Endothelial cell of umbilical vein (primary cell): ENCODE results near the gene GDPGP1. TPM values are rescaled to one million over a fixed set of nuclear protein-coding genes. Genes with fewer than 3 reads are reported as not detected.

Experiments
- BruUV-seq: library from RNA; stranded (reverse); fragments of 400-500 nt; replicated peaks from 2 replicates; lab custom pipeline; 2021; lab: Mats Ljungman, UMichigan
- CTCF ChIA-PET: fragments of 300-600, 350-600 bp; sonication (Branson Sonifier 250); formaldehyde crosslinking; loops from one replicate; lab custom pipeline; 2021; ENCODE audit warnings: antibody characterized with exemption, inconsistent platforms; lab: Charles Lee
- POLR2A ChIA-PET: fragments of 300-600, 350-600 bp; sonication (Branson Sonifier 250); formaldehyde crosslinking; loops from one replicate; lab custom pipeline; 2021; ENCODE audit warnings: antibody characterized with exemption, inconsistent platforms; lab: Charles Lee
- DNase-seq: peaks from one replicate; pipeline ENCODE4 v3.0.0-alpha.2; 2011; ENCODE audit warnings: low read depth, low spot score
- FAIRE-seq: peaks from 2 replicates; lab custom pipeline; 2011; peaks lifted over from hg19 to GRCh38; lab: Jason Lieb, UNC
- H2AFZ ChIP-seq: 2 replicates; pipeline ENCODE4 v1.6.0; 2012; ENCODE audit warnings: low read depth, low read length, control low read depth, inconsistent platforms
- H3K27ac ChIP-seq: 2 replicates; pipeline ENCODE4 v1.5.1; 2011; ENCODE audit warnings: low read depth, mild to moderate bottlenecking, control low read depth, low read length, moderate library complexity; ENCODE audit not compliant: insufficient read depth
- H3K27me3 ChIP-seq, 2 experiments: 2 replicates each; pipeline versions ENCODE4 v1.6.0 to v1.6.1; 2011; ENCODE audit warnings: low read length in 2 of 2, mixed read lengths in 1 of 2; ENCODE audit not compliant: control insufficient read depth in 2 of 2, insufficient read depth in 2 of 2
- H3K36me3 ChIP-seq, 2 experiments: 2 replicates in 1 of 2; 3 replicates in 1 of 2; pipeline ENCODE4 v1.5.1; 2011; ENCODE audit warnings: low read length in 2 of 2, mild to moderate bottlenecking in 1 of 2, moderate library complexity in 1 of 2; ENCODE audit not compliant: control insufficient read depth in 2 of 2, insufficient read depth in 2 of 2; ENCODE audit errors: extremely low read depth in 1 of 2
- H3K4me1 ChIP-seq: 3 replicates; pipeline ENCODE4 v1.5.1; 2011; ENCODE audit warnings: mild to moderate bottlenecking, low read length; ENCODE audit not compliant: control insufficient read depth, insufficient read depth; ENCODE audit errors: extremely low read depth
- H3K4me2 ChIP-seq: 2 replicates; pipeline ENCODE4 v1.6.1; 2011; ENCODE audit warnings: low read length, control low read depth, mixed read lengths; ENCODE audit not compliant: insufficient read depth
- H3K4me3 ChIP-seq, 3 experiments: fragments of 200-600 bp in 1 of 3; sonication (generic), shearing (Covaris generic) in 1 of 3; replicated peaks in 1 of 3; 2 replicates each; pipeline ENCODE4 v1.5.1; 2011 to 2016; ENCODE audit warnings: control low read depth in 3 of 3, low read length in 3 of 3, mild to moderate bottlenecking in 2 of 3, inconsistent platforms in 1 of 3, low read depth in 1 of 3, moderate library complexity in 1 of 3; ENCODE audit not compliant: insufficient read depth in 1 of 3
- H3K79me2 ChIP-seq: 2 replicates; pipeline ENCODE4 v1.6.0; 2012; ENCODE audit warnings: low read length, inconsistent platforms; ENCODE audit not compliant: control insufficient read depth, insufficient read depth
- H3K9ac ChIP-seq: replicated peaks from 2 replicates; pipeline ENCODE3; 2011; ENCODE audit warnings: low read length, control low read depth; ENCODE audit not compliant: insufficient read depth; ENCODE audit errors: extremely low read depth
- H3K9me1 ChIP-seq: replicated peaks from 3 replicates; pipeline ENCODE4 v1.6.0; 2011; ENCODE audit warnings: mild to moderate bottlenecking, low read length; ENCODE audit not compliant: control insufficient read depth, insufficient read depth; ENCODE audit errors: extremely low read depth
- H3K9me3 ChIP-seq: replicated peaks from 2 replicates; pipeline ENCODE4 v1.5.1; 2012; ENCODE audit warnings: low read length, inconsistent platforms; ENCODE audit not compliant: control insufficient read depth, insufficient read depth
- H4K20me1 ChIP-seq: replicated peaks from 2 replicates; pipeline ENCODE3; 2011; ENCODE audit warnings: mild to moderate bottlenecking, low read length; ENCODE audit not compliant: control insufficient read depth, insufficient read depth; ENCODE audit errors: extremely low read depth
- CTCF ChIP-seq, 2 donors: IDR thresholded peaks; 1 replicate in 1 of 2; 2 replicates in 1 of 2; pipeline ENCODE4 v1.5.1; 2011; ENCODE audit warnings: low read length in 2 of 2, mild to moderate bottlenecking in 2 of 2, moderate library complexity in 2 of 2, control low read depth in 1 of 2, inconsistent platforms in 1 of 2, low read depth in 1 of 2; ENCODE audit not compliant: insufficient read depth in 1 of 2; ENCODE audit errors: extremely low read depth in 1 of 2
- EZH2 ChIP-seq: IDR thresholded peaks from 2 replicates; pipeline ENCODE4 v1.6.1; 2012; ENCODE audit warnings: borderline replicate concordance, low read depth, mild to moderate bottlenecking, moderate library complexity, low read length, inconsistent platforms; ENCODE audit not compliant: severe bottlenecking
- FOS ChIP-seq: IDR thresholded peaks from 2 replicates; pipeline ENCODE4 v1.6.1; 2011; ENCODE audit warnings: mild to moderate bottlenecking, low read length, moderate library complexity, borderline replicate concordance; ENCODE audit not compliant: insufficient read depth
- GATA2 ChIP-seq: IDR thresholded peaks from 2 replicates; pipeline ENCODE4 v1.7.0; 2011; ENCODE audit warnings: low read depth, mild to moderate bottlenecking, moderate library complexity, mixed read lengths, low read length; ENCODE audit not compliant: insufficient read length, insufficient read depth
- JUN ChIP-seq: IDR thresholded peaks from 2 replicates; pipeline ENCODE4 v1.6.1; 2011; ENCODE audit warnings: borderline replicate concordance, low read depth; ENCODE audit not compliant: insufficient read length, insufficient read depth
- POLR2A ChIP-seq: IDR thresholded peaks from 2 replicates; pipeline ENCODE4 v1.6.1; 2012; ENCODE audit warnings: low read depth, mild to moderate bottlenecking, control low read depth, low read length
- POLR2AphosphoS5 ChIP-seq: IDR thresholded peaks from 2 replicates; pipeline ENCODE4 v1.6.1; 2012; ENCODE audit warnings: low read depth, mild to moderate bottlenecking, control low read depth, low read length, moderate library complexity; ENCODE audit not compliant: insufficient read depth
- dilution Hi-C: fragments of 300-500 bp; cut with MboI; formaldehyde crosslinking; loops from one replicate; pipeline ENCODE4 v1.15.0; 2019; ENCODE audit warnings: low sequenced_read_pairs; ENCODE audit not compliant: extremely low pct_ligation_motif_present
- intact Hi-C: fragments of 100-400 bp; cut with micrococcal nuclease; formaldehyde crosslinking; loops from one replicate; pipeline ENCODE4 v1.10.0; 2022
- polyA plus RNA-seq, 4 experiments: library from polyadenylated mRNA; depleted of rRNA in 3 of 4; stranded (reverse) in 3 of 4; unstranded in 1 of 4; fragments of >200 nt; gene quantifications; 2 replicates each; pipeline versions ENCODE4 v1.2.1 to v1.2.3, GENCODE V29; 2011 to 2012; ENCODE audit warnings: missing spikeins in 1 of 4
- total RNA-seq: library from RNA; stranded (reverse); gene quantifications from 2 replicates; pipeline ENCODE4 v1.2.3, GENCODE V29; 2021
- TF ChIP-seq, protein P1 (sequence below): IDR thresholded peaks from 2 replicates; pipeline ENCODE4 v1.6.1; 2011; ENCODE audit not compliant: insufficient read depth, insufficient read length

GDPGP1 gene
- total and polyA plus RNA-seq, 2 donors (not counting 3 experiments of a cell fraction or from before 2014, with no cell fraction given) = 4.8 to 7.2 TPM

GRCh38 chr15:90268415-90268814 lies 34.4 kb downstream of the GDPGP1 start:
- Histone ChIP-seq H3K36me3 (peaks cover 18 to 21% of the 10 kb centered on the region in 2 experiments), H2AFZ (no peak overlapping the region), H3K4me2 (peak overlapping the region; percentile 98), H3K9me1 (no peaks in the 10 kb centered on the region), H3K27me3 (no peaks in the 10 kb centered on the region), H3K9me3 (no peaks in the 10 kb centered on the region), H3K4me1 (peaks cover 41% of the 10 kb centered on the region), H3K9ac (no peak overlapping the region), H3K79me2 (peaks cover 67% of the 10 kb centered on the region), H3K27ac (no peak overlapping the region), H4K20me1 (no peaks in the 10 kb centered on the region), H3K4me3 (peak overlapping the region in 1 of 3 experiments; percentile 19)
- BruUV-seq = no TSS peak
- POLR2A ChIA-PET = no interaction called here
- dilution Hi-C loops (no loop called here), intact Hi-C loops (no loop called here)
- CTCF ChIA-PET = interaction anchor here (0.8 to 1.9 kb wide), 8 partner anchors 18 to 54 kb away, joined by 3 to 8 read pairs (median 5); partner anchors contain the start of genes CIB1, GDPGP1 and TTLL13
- DNase-seq (peak; percentile 27), FAIRE-seq (no peak)
- TF ChIP-seq CTCF (IDR thresholded peaks at IDR 0.05; ENCODE audit: extremely low read depth in 1 of 2, insufficient read depth in 1 of 2, low read depth in 1 of 2, low read length in 2 of 2) = no peak
- TF ChIP-seq POLR2AphosphoS5 = no peak
- TF ChIP-seq FOS = no peak
- no peak for TF ChIP-seq POLR2A
- TF ChIP-seq, protein P1, sequence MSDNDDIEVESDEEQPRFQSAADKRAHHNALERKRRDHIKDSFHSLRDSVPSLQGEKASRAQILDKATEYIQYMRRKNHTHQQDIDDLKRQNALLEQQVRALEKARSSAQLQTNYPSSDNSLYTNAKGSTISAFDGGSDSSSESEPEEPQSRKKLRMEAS = no peak
- no peak for TF ChIP-seq GATA2
- TF ChIP-seq EZH2 = no peak
- no peak for TF ChIP-seq JUN
